ENCODE measurements around the gene ARHGAP8. TPM values are rescaled to one million over a fixed set of nuclear protein-coding genes. Genes with fewer than 3 reads are reported as not detected.

Gene ARHGAP8
- total and polyA plus RNA-seq, 10 of the 15 experiments (the other 5 are each of a cell fraction or from before 2014, with no cell fraction given), result 0.33 TPM; not detected in 9

DNA sequence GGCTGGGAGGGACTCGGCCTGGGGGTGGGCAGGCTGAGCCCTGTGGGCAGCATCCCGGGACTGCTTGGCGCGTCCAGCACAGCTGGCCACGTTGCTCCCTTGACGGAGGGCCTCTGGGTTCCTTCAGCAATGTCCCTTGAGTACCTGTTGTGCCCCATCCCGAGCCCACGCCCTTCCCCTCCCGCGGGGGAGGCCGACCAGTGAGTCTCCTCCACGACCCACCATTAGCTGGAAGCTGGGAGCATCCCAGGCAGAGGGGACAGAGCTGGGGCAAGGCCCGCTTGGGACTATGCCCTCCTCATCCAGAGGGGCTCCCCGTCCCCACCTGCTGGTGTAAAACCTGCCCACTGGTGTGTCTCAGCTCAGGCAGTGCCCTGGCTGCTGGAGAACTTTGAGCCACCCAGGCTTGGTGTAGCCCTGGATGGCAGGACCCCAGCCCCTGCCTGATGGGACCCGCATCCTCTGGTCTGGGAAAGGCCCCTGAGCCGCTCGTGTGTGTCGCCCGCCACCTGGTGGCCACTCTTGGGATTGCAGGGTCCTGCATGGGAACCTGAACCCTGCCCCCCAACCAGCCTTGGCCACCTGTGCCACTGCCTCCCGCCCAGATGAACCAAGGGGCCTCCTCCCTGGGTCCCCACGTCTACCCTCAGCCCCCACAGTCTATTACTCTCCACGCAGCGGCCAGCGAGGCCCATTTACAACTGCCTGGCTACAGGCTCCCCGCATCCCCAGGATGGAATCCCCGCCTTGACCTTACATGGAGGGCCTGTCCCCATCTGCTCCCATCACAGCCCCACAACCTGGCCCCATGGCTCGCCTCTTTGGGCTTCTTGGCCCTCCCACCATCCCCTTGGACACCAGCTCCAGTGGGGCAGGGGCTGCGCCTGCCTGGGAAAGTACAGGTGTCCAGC, 16.6 kb upstream of the ARHGAP8 start (continued):
- no peak for TF ChIP-seq BMI1 (IDR thresholded peaks at IDR 0.05; ENCODE audit: borderline replicate concordance)
- TF ChIP-seq MYC (IDR thresholded peaks at IDR 0.05; ENCODE audit: insufficient read depth, insufficient read length, insufficient replicate concordance, low read length, severe bottlenecking), result no peak
- TF ChIP-seq, protein P1, sequence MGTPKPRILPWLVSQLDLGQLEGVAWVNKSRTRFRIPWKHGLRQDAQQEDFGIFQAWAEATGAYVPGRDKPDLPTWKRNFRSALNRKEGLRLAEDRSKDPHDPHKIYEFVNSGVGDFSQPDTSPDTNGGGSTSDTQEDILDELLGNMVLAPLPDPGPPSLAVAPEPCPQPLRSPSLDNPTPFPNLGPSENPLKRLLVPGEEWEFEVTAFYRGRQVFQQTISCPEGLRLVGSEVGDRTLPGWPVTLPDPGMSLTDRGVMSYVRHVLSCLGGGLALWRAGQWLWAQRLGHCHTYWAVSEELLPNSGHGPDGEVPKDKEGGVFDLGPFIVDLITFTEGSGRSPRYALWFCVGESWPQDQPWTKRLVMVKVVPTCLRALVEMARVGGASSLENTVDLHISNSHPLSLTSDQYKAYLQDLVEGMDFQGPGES (IDR thresholded peaks at IDR 0.05), result no peak
- TF ChIP-seq LARP7 (IDR thresholded peaks at IDR 0.05), result 0 out of 2 replicates have a peak, but pooled peaks have one; percentile 12
- TF ChIP-seq TCF3 (IDR thresholded peaks at IDR 0.05; ENCODE audit: borderline replicate concordance, insufficient read depth, low read depth, low read length), result 0 out of 2 replicates have a peak, but pooled peaks have one; percentile 60
- TF ChIP-seq RAD21 (IDR thresholded peaks at IDR 0.05; ENCODE audit: insufficient read depth, low read depth, low read length), result peak; percentile 90
- TF ChIP-seq PKNOX1 (IDR thresholded peaks at IDR 0.05), result no peak
- TF ChIP-seq SMC3 (IDR thresholded peaks at IDR 0.05; ENCODE audit: borderline replicate concordance, low read length), result peak; percentile 95
- peak; percentile 72 for TF ChIP-seq RELA (IDR thresholded peaks at IDR 0.05; ENCODE audit: borderline replicate concordance, partially characterized antibody)

All from GM12878 (cell line).